Astrocyte (in vitro differentiated cells and primary cell): ENCODE results near the gene ANGPTL5. TPM values are rescaled to one million over a fixed set of nuclear protein-coding genes. Genes with fewer than 3 reads are reported as not detected.

Experiments
- DNase-seq: peaks from one replicate; pipeline ENCODE4 v3.0.0-alpha.2; 2010; ENCODE audit warnings: low read depth
- FAIRE-seq: peaks from 2 replicates; lab custom pipeline; 2011; peaks lifted over from hg19 to GRCh38; lab: Jason Lieb, UNC
- H2AFZ ChIP-seq: 2 replicates; pipeline ENCODE4 v1.6.0; 2012; ENCODE audit warnings: low read depth, low read length, inconsistent platforms
- H3K27ac ChIP-seq: 2 replicates; pipeline ENCODE4 v1.5.1; 2011; ENCODE audit warnings: low read depth, low read length, inconsistent platforms
- H3K27me3 ChIP-seq: 2 replicates; pipeline ENCODE4 v1.6.0; 2011; ENCODE audit warnings: low read length, inconsistent platforms; ENCODE audit not compliant: insufficient read depth
- H3K36me3 ChIP-seq: 2 replicates; pipeline ENCODE4 v1.5.1; 2011; ENCODE audit warnings: low read length, inconsistent platforms; ENCODE audit not compliant: insufficient read depth
- H3K4me1 ChIP-seq: 2 replicates; pipeline ENCODE4 v1.5.1; 2011; ENCODE audit warnings: low read length, inconsistent platforms; ENCODE audit not compliant: insufficient read depth
- H3K4me2 ChIP-seq: 2 replicates; pipeline ENCODE4 v1.6.0; 2012; ENCODE audit warnings: low read length, inconsistent platforms
- H3K4me3 ChIP-seq: 2 replicates; pipeline ENCODE4 v1.5.1; 2011; ENCODE audit warnings: low read depth, mild to moderate bottlenecking, low read length, inconsistent platforms; ENCODE audit not compliant: insufficient read depth
- H3K79me2 ChIP-seq: 2 replicates; pipeline ENCODE4 v1.6.0; 2012; ENCODE audit warnings: mild to moderate bottlenecking, low read length, inconsistent platforms; ENCODE audit not compliant: insufficient read depth
- H3K9ac ChIP-seq: 2 replicates; pipeline ENCODE4 v1.6.0; 2012; ENCODE audit warnings: mild to moderate bottlenecking, low read length, inconsistent platforms
- H3K9me3 ChIP-seq: 2 replicates; pipeline ENCODE4 v1.5.1; 2012; ENCODE audit warnings: low read depth, mild to moderate bottlenecking, low read length, inconsistent platforms; ENCODE audit not compliant: insufficient read depth
- H4K20me1 ChIP-seq: 2 replicates; pipeline ENCODE4 v1.6.0; 2012; ENCODE audit warnings: low read length, inconsistent platforms; ENCODE audit not compliant: insufficient read depth
- H3K27ac Mint-ChIP-seq: one replicate; pipeline ENCODE4 v1.8.0; 2021; ENCODE audit warnings: mild to moderate bottlenecking, mixed read lengths; ENCODE audit not compliant: unreplicated experiment
- H3K27me3 Mint-ChIP-seq: one replicate; pipeline ENCODE4 v1.8.0; 2021; ENCODE audit warnings: low read depth, mixed read lengths; ENCODE audit not compliant: unreplicated experiment
- H3K36me3 Mint-ChIP-seq: one replicate; pipeline ENCODE4 v1.8.0; 2021; ENCODE audit warnings: low read depth, mixed read lengths; ENCODE audit not compliant: unreplicated experiment
- H3K4me1 Mint-ChIP-seq: one replicate; pipeline ENCODE4 v1.8.0; 2021; ENCODE audit warnings: low read depth, mixed read lengths; ENCODE audit not compliant: unreplicated experiment
- H3K4me3 Mint-ChIP-seq: one replicate; pipeline ENCODE4 v1.8.0; 2021; ENCODE audit warnings: mild to moderate bottlenecking, moderate library complexity, mixed read lengths; ENCODE audit not compliant: unreplicated experiment
- H3K9me3 Mint-ChIP-seq: one replicate; pipeline ENCODE4 v1.8.0; 2021; ENCODE audit warnings: mild to moderate bottlenecking, mixed read lengths; ENCODE audit not compliant: unreplicated experiment
- EZH2 ChIP-seq: IDR thresholded peaks from 2 replicates; pipeline ENCODE4 v1.6.1; 2012; ENCODE audit warnings: mild to moderate bottlenecking, low read length, inconsistent platforms; ENCODE audit not compliant: insufficient read depth
- total RNA-seq: library from RNA; stranded (reverse); gene quantifications from 2 replicates; pipeline ENCODE4 v1.2.1, GENCODE V29; 2021
- TF ChIP-seq, protein P1 (sequence below): IDR thresholded peaks from 2 replicates; pipeline ENCODE4 v1.5.1; 2011; ENCODE audit warnings: low read depth, mild to moderate bottlenecking, inconsistent platforms, low read length, moderate library complexity; ENCODE audit not compliant: insufficient read depth

The ANGPTL5 gene
- total RNA-seq, 1 donor from 2014 or later: not detected

- no peaks in the 10 kb centered on the region for H3K79me2 ChIP-seq
- H3K9ac ChIP-seq: no peak overlapping the region
- no peaks in the 10 kb centered on the region for H4K20me1 ChIP-seq
- H3K27ac ChIP-seq: peak overlapping the region; percentile 3
- Mint-ChIP-seq H3K27me3 (no peaks in the 10 kb centered on the region), H3K4me1 (peaks cover 12% of the 10 kb centered on the region), H3K27ac (no peak overlapping the region), H3K4me3 (no peak overlapping the region), H3K36me3 (no peaks in the 10 kb centered on the region), H3K9me3 (no peaks in the 10 kb centered on the region)
- no peaks in the 10 kb centered on the region for H3K36me3 ChIP-seq
- peak overlapping the region; percentile 5 for H3K4me2 ChIP-seq
- no peaks in the 10 kb centered on the region for H3K27me3 ChIP-seq
- peak; percentile 74 for DNase-seq
- no peak overlapping the region for H2AFZ ChIP-seq
- peaks cover 32% of the 10 kb centered on the region for H3K4me1 ChIP-seq
- H3K9me3 ChIP-seq: no peaks in the 10 kb centered on the region
- TF ChIP-seq, protein P1, sequence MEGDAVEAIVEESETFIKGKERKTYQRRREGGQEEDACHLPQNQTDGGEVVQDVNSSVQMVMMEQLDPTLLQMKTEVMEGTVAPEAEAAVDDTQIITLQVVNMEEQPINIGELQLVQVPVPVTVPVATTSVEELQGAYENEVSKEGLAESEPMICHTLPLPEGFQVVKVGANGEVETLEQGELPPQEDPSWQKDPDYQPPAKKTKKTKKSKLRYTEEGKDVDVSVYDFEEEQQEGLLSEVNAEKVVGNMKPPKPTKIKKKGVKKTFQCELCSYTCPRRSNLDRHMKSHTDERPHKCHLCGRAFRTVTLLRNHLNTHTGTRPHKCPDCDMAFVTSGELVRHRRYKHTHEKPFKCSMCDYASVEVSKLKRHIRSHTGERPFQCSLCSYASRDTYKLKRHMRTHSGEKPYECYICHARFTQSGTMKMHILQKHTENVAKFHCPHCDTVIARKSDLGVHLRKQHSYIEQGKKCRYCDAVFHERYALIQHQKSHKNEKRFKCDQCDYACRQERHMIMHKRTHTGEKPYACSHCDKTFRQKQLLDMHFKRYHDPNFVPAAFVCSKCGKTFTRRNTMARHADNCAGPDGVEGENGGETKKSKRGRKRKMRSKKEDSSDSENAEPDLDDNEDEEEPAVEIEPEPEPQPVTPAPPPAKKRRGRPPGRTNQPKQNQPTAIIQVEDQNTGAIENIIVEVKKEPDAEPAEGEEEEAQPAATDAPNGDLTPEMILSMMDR: no peak
- no peak for TF ChIP-seq EZH2
- H3K4me3 ChIP-seq: no peak overlapping the region
- peak; percentile 41 for FAIRE-seq
Measured at GRCh38 chr11:101870510-101870909, 45.8 kb downstream of the ANGPTL5 start.

GRCh38 chr11:101867951-101868350, 48.4 kb downstream of the ANGPTL5 start:
- Mint-ChIP-seq H3K9me3 (peaks cover 6% of the 10 kb centered on the region), H3K4me1 (peaks cover 21% of the 10 kb centered on the region), H3K36me3 (peaks cover 1% of the 10 kb centered on the region), H3K27ac (no peak overlapping the region), H3K4me3 (no peak overlapping the region), H3K27me3 (no peaks in the 10 kb centered on the region)
- H3K4me3 ChIP-seq: no peak overlapping the region
- H3K27me3 ChIP-seq: no peaks in the 10 kb centered on the region
- peak overlapping the region; percentile 66 for H3K27ac ChIP-seq
- no peaks in the 10 kb centered on the region for H3K36me3 ChIP-seq
- peak; percentile 65 for DNase-seq
- no peaks in the 10 kb centered on the region for H3K79me2 ChIP-seq
- H2AFZ ChIP-seq: no peak overlapping the region
- H3K9me3 ChIP-seq: peaks cover 3% of the 10 kb centered on the region
- H3K4me2 ChIP-seq: peak overlapping the region; percentile 44
- peaks cover 45% of the 10 kb centered on the region for H3K4me1 ChIP-seq
- FAIRE-seq: peak; percentile 37
- no peaks in the 10 kb centered on the region for H4K20me1 ChIP-seq
- no peak for TF ChIP-seq EZH2
- TF ChIP-seq, protein P1: no peak
- H3K9ac ChIP-seq: no peak overlapping the region

DNA sequence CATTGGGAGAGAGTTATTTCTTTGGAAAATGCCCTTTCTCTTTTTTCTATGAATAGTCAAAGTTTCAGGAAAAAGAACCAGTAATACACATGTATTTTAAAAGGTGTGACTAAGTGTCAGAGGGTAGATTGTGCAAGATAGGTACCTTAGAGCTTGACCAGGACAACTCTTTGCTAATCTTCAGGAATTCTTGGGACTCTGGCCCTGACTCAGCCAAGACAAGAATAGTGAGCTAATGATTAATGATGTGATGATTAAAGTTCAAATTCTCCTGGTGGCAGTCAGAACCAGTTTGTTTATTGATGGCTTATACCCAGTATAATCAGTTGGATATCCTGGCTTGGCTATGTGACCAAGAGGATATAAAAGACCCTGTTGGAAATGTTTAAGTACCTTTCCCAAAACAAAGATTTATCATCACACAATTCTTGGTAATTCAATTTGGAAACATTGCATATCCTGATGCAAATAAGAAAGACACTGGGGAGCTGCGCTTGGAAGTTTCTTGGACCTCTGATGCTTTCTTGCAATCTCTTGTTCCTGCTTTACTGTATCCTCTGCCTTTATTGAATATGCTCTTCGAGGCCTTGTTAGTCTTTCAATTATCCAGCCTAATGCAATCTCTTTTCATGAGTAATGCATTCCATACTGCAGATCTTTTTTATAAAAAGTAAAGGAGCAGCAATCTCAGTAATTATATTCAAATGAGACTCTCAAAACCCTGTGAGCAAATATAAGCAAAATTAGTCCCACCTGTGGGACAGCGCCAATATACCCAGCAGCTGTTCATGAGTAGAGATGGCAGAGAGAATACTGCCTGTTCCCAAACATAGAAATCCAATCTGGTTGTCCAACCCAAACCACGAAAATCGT, 49.5 kb downstream of the ANGPTL5 start:
- Mint-ChIP-seq H3K4me1 (peaks cover 31% of the 10 kb centered on the region), H3K36me3 (peaks cover 1% of the 10 kb centered on the region), H3K27ac (no peak overlapping the region), H3K27me3 (no peaks in the 10 kb centered on the region), H3K9me3 (peaks cover 6% of the 10 kb centered on the region), H3K4me3 (no peak overlapping the region)
- H3K79me2 ChIP-seq: no peaks in the 10 kb centered on the region
- H3K9ac ChIP-seq: no peak overlapping the region
- peak overlapping the region; percentile 66 for H3K27ac ChIP-seq
- peaks cover 56% of the 10 kb centered on the region for H3K4me1 ChIP-seq
- FAIRE-seq: peak; percentile 79
- H3K27me3 ChIP-seq: no peaks in the 10 kb centered on the region
- no peak for TF ChIP-seq EZH2
- TF ChIP-seq, protein P1: no peak
- H2AFZ ChIP-seq: no peak overlapping the region
- H3K4me3 ChIP-seq: no peak overlapping the region
- H3K36me3 ChIP-seq: no peaks in the 10 kb centered on the region
- peaks cover 3% of the 10 kb centered on the region for H3K9me3 ChIP-seq
- no peaks in the 10 kb centered on the region for H4K20me1 ChIP-seq
- peak overlapping the region; percentile 44 for H3K4me2 ChIP-seq
- peak; percentile 76 for DNase-seq
